ENCODE results near the gene TNRC18. TPM values are rescaled to one million over a fixed set of nuclear protein-coding genes. Genes with fewer than 3 reads are reported as not detected.
A peak's percentile ranks its signal among the peaks of the same experiment; 100 is the strongest.

TNRC18 gene
- total RNA-seq, 1 experiment from 2014 or later, result 159 TPM

DNA sequence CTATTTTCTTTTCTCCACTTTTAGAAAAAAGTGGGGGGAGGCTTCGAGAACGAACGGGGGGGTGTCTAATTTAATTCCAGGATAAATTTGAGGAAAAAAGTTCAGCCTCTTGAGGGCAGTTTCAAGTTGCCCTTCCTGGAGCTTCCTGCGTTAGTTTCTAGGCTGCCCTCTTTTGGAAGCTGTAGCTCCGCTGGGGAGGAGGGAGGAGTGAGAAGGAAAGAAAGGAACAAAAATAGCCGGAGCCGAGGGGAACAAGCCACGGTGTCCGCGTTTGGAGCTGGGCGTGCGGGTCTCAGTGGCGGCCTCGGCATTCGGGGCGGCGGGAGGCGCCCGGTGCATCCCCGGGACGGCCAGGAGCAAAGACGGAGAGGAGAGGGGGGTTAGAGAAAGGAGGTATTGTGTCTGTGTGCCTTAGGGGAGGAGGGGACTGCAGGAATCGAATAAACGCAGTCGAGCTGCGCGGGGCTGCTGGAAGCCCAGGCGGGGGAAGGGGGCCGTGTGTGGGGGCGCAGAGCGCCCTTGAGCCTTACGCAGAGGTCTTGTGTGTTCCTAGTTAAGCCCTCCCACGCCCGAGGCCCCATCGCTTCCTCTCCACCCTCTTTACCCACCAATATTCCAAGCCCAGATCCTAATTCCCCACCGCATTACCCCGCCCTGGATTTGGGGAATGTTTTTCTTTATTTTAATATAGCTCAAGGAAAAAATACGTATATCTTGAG, 2.0 kb upstream of the TNRC18 start:
- H3K9me2 ChIP-seq (ENCODE audit: insufficient read depth), result no peaks in the 10 kb centered on the region
- ChIA-PET POLR2A (ENCODE audit: unreplicated experiment) (interaction anchor here (0.5 to 0.9 kb wide), 4 partner anchors 9 to 961 kb away, joined by 3 to 21 read pairs (median 14); no protein-coding TSS in a partner anchor), CTCF (interaction anchor here (0.6 kb wide), 1 partner anchor 22 kb away, joined by 5 read pairs; no protein-coding TSS in a partner anchor)
- H3K79me2 ChIP-seq (ENCODE audit: low read depth), result peaks cover 95% of the 10 kb centered on the region
- no peaks in the 10 kb centered on the region for H3K36me3 ChIP-seq (ENCODE audit: low read depth)
- no peaks in the 10 kb centered on the region for H3K9me3 ChIP-seq (ENCODE audit: insufficient read depth, low read depth)
- H3K4me3 ChIP-seq, result peak overlapping the region; percentile 96
- no peaks in the 10 kb centered on the region for H3K27me3 ChIP-seq (ENCODE audit: insufficient read depth, low read depth)
- no peak for TF ChIP-seq EZH2 (IDR thresholded peaks at IDR 0.05; ENCODE audit: low read depth)
- TF ChIP-seq, protein P1, sequence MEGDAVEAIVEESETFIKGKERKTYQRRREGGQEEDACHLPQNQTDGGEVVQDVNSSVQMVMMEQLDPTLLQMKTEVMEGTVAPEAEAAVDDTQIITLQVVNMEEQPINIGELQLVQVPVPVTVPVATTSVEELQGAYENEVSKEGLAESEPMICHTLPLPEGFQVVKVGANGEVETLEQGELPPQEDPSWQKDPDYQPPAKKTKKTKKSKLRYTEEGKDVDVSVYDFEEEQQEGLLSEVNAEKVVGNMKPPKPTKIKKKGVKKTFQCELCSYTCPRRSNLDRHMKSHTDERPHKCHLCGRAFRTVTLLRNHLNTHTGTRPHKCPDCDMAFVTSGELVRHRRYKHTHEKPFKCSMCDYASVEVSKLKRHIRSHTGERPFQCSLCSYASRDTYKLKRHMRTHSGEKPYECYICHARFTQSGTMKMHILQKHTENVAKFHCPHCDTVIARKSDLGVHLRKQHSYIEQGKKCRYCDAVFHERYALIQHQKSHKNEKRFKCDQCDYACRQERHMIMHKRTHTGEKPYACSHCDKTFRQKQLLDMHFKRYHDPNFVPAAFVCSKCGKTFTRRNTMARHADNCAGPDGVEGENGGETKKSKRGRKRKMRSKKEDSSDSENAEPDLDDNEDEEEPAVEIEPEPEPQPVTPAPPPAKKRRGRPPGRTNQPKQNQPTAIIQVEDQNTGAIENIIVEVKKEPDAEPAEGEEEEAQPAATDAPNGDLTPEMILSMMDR (conservative IDR thresholded peaks at IDR 0.05), result no peak
- H2AFZ ChIP-seq, result peak overlapping the region; percentile 90
- H3F3A ChIP-seq (ENCODE audit: insufficient read depth, low read depth), result peaks cover 55% of the 10 kb centered on the region
- no TSS peak for BruUV-seq (replicated peaks)
- H3K4me2 ChIP-seq, result peak overlapping the region; percentile 96
- peak; percentile 66 to 71 for DNase-seq
- H4K20me1 ChIP-seq (ENCODE audit: insufficient read depth), result peaks cover 7% of the 10 kb centered on the region
- H3K27ac ChIP-seq, result peak overlapping the region; percentile 94
- H3K4me1 ChIP-seq (replicated peaks; ENCODE audit: insufficient read depth), result peaks cover 7% of the 10 kb centered on the region; the same call in 1 of the 2 replicates
- intact Hi-C loops (cut with micrococcal nuclease; ENCODE audit: unreplicated experiment), result loop anchor here (2.0 kb wide), 1 partner anchor 165 kb away; no protein-coding TSS in a partner anchor

- Histone ChIP-seq H3K79me2 (ENCODE audit: low read depth) (peaks cover 95% of the 10 kb centered on the region), H3K4me2 (peak overlapping the region; percentile 96), H3K4me1 (replicated peaks; ENCODE audit: insufficient read depth) (no peaks in the 10 kb centered on the region), H3K36me3 (ENCODE audit: low read depth) (no peaks in the 10 kb centered on the region), H3K4me3 (peak overlapping the region; percentile 96), H3F3A (ENCODE audit: insufficient read depth, low read depth) (peaks cover 48% of the 10 kb centered on the region), H3K27ac (peak overlapping the region; percentile 94), H3K9me2 (ENCODE audit: insufficient read depth) (no peaks in the 10 kb centered on the region), H3K27me3 (ENCODE audit: insufficient read depth, low read depth) (no peaks in the 10 kb centered on the region), H2AFZ (peak overlapping the region; percentile 90), H4K20me1 (ENCODE audit: insufficient read depth) (no peaks in the 10 kb centered on the region; the same call in 1 of the 2 replicates), H3K9me3 (ENCODE audit: insufficient read depth, low read depth) (no peaks in the 10 kb centered on the region)
- TF ChIP-seq, protein P1 (conservative IDR thresholded peaks at IDR 0.05), result peak; percentile 12; the same call in 1 of the 2 replicates
- no peak for TF ChIP-seq EZH2 (IDR thresholded peaks at IDR 0.05; ENCODE audit: low read depth)
- DNase-seq, result peak; percentile 39 to 43
- BruUV-seq (replicated peaks), result no TSS peak
- POLR2A ChIA-PET (ENCODE audit: unreplicated experiment), result interaction anchor here (0.6 to 0.9 kb wide), 2 partner anchors 133 to 961 kb away, joined by 3 to 16 read pairs; no protein-coding TSS in a partner anchor
- CTCF ChIA-PET, result interaction anchor here (0.6 kb wide), 1 partner anchor 22 kb away, joined by 5 read pairs; no protein-coding TSS in a partner anchor
- intact Hi-C loops (cut with micrococcal nuclease; ENCODE audit: unreplicated experiment), result loop anchor here (1.0 to 2.0 kb wide), 2 partner anchors 166 to 185 kb away; no protein-coding TSS in a partner anchor
Observed at GRCh38 chr7:5424749-5425506, 1.3 kb upstream of the TNRC18 start.
